DMS53 treated with DMSO at 0.1 percent for 48 hours (cell line): ENCODE results near the gene TIGD3.

ENCODE experiments used
- DNase-seq: peaks from one replicate; lab custom pipeline; 2025; ENCODE audit not compliant: unreplicated experiment; lab: John Stamatoyannopoulos, UW

The TIGD3 gene

DNA sequence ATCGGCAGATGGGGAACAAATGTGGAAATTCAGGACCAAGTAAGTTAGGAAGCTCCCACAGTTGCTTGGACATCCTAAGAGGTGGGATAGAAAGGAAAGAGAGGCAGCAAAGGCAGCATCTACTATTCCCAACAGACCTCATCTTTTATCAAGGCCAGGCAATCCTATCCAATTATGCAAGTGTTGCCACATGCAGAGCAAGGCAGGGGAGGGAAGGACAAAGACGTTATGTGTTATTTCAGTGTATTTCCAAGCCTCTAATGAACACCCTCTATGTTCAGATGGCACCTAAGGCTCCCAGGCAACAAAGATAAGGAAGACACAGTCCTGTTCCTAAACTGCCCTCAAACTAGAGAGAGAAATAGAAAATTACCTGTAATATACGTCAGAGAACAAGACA is 9.2 kb downstream of the TIGD3 start:
- no peak for DNase-seq

DNA sequence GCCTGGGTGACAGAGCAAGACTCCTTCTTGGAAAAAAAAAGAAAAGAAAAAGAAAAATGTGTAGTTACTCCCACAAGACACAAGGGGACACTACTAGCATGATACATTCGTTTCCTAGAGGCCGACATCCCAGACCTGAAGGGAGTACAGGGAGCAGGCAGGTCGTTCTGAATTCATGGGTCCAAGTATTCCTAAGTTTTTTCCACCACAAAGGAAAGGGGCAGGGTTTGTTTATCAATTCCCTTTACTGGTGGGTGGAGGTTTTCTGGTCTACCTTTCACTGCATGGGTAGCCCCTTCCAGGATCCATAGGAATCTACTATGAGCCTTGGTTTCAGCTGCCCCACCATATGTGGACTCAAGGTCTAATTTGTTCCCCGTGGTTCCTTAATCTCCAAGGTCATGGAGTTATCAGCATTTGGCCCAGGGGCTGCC is 11.8 kb downstream of the TIGD3 start:
- peak; percentile 82 for DNase-seq

DNA sequence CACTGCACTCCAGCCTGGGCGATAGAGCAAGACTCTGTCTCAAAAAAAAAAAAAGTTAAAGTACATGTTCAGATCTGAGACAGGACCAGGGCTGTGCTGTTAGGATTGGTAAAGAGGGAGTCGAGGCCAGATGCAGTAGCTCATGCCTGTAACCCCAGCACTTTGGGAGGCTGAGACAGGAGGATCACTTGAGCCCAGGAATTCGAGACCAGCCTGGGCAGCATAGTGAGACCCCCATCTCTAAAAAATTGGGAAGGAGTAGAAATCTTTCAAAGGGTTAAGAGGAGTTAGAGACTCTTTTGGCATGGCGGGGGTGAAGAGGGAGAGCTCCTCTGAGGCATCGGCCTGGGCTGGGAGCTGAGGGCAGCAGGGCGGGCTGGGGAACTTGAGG is 16.1 kb downstream of the TIGD3 start:
- no peak for DNase-seq

DNA sequence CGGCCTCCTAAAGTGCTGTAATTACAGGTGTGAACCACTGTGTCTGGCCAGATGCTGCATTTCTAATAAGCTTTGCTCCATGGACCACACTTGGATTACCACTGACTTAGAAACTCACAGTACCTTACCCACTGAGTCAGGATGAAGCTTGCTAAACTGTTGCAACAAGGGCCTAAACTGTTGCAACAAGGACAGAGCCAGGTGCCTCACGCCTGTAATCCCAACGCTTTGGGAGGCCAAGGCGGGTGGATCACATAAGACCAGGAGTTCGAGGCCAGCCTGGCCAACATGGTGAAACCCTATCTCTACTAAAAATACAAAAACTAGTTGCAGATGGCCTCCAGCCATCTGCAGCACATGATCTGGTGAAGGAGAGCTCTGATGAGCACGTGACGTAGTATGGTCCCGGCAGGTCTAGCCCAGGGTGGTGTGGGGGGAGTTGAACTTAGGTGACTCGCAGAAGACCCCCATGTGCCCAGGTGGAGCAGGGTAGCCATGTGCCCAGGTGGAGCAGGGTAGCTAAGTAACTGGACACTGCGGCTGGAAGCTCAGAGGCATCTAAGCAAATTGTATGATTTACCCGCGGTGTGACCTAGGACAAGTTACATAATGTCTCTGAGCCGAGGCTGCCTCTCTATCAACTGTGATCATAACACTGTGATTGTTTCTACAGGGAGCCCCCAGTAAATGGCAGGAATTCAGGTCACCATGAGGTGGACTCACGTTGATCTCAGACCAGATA is 19.5 kb downstream of the TIGD3 start:
- no peak for DNase-seq

DNA sequence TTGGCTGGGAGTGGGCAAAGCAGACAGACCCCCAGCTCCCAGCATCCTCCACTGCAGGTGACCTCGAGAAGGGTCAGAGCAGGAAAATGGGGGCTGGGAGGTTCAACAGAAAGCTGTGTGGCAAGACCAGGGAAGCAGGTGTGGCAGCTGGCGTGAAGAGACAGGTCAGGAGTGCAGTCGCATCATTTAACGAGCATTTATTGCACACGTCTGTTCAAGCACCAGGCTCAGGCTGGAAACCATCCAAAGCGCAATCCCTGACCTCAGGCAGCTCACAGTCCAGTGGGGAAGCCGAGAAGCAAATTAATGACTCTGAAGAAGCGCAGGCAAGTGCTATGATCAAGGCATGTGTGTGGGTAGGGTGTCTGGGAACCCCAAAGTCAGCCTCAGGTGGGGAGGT is 20.5 kb downstream of the TIGD3 start:
- no peak for DNase-seq

DNA sequence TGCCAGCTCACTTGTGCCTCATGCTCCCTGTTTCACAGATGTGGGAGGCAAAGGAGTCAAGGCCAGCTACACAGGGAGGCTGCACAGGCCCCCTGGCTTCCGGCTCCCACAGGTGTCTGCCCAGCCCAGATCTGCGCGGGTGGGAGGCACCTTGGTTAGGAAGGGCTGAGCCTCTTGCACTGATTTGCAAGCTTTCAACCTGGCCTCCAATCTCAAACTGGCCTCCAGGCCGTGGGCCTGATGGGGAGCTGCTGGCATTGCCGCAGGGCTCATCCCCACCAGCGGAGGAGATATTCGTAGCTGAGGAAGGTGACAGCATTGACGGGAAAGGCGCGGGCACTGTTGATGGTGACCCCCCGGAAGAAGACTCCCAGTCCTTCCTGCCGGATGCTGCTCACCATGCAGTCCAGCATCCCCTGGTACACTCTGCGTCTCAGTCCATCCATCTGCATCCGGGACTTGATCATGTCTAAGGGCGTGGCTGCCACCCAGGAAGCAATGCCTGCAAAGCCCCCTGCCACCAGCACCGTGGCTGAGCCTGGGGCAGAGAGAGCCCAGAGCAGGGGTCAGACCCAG is 21.7 kb downstream of the TIGD3 start:
- DNase-seq = no peak

DNA sequence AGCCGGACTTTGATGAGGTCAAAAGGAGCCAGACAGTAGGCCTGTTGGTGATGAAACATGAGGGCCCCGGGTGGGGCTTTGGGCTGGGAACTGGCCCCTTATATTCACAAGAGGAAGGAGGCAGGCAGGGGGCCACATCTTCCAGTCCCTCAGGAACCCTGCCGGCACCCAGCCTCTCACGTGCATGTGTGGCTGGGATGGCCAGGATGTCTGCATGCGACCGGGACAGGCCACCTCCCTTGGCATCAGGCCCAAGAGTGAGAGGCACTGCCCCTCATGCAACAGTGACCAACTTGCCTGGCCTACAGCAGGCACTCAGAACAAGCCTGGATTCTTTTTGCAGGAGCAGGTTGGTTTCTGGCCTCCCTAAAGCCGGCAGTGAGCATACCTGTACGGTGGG is 22.5 kb downstream of the TIGD3 start:
- no peak for DNase-seq

DNA sequence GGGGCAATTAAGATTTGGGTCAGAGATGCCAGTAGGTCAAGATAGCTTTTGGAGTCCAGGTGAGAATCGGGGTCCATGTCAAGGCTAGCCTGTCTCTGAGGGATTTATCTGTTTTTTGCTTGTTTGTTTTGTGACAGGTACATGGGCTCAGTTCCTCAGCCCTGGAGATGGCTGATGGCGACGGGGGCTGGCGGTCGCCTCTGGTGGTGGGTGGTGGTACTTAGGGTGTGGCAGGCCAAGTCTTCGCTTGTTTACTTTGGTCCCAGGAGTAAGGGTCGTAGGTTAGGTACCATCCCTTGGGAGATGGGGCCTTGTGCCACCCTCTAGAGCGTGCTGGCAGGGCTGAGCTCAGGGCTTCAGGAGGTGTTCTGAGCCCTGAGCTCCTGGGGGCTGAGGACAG is 23.2 kb downstream of the TIGD3 start:
- no peak for DNase-seq

DNA sequence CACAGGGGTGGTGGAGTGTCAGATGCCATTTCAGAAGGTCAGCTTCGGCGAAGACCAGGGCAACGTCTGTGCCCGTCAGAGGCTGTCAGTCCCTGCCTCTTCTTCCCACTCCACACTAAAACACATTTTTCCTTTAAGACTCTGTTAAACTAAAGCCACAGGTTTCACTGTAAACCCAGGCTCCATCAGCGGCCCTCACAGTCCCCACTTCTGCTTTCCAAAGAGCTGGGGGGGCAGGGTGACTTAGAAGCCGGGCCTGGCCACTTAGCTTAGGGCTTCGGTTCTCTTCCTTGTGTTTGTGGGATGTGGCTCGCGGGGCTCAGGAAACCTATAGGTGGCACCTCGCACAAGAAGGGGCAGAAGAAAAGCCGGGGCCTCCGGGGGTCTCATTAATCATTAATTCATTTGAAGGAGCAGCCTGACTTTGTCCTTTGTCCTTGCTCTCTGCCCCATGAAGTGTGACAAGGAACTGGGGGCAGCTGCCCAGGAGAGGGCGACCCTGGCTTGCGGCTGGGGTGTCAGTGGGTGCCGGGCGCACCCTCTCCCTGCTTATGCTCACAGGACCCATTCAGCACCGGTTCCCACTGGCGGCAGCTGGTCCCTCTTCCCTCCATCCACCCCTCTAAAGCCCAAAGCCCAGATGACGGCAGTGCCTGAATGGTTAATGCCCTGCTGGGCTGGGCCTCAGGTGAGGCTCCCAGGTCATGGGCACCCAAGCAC is 23.8 kb downstream of the TIGD3 start:
- no peak for DNase-seq

DNA sequence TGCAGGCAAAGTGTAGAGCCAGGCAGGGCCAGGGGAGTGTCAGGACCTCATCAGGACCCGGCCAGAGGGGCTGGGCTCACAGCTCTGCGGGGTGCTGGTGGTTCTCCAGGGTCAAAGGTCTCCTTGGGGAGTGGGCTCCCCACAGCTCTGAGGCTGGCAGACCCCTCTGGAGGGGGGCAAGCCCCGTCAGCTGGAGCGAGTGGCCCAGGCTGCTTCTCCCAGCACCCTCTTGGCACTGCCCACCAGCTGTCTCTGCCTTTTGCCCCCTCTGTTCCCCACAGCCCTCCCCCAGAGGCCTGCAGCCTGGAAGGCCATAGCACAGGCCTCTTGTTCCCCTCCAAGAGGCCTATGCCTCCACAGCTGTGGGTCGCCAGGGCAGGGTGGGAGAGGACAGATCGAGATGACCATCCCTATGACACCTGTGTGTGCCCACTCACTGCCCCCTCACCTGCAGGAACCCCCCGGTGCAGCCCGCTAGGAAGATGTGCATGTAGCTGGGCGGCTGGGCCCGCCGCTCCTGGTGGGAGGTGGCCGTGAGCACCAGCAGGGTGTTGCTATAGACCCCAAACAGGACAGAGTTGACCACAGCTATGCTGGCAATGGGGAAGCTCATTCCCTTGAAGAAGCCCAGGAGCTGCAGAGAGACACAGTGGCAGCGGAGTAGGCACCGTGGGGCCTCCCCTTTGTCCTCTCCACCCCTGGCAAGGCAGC is 24.5 kb downstream of the TIGD3 start:
- DNase-seq = no peak

DNA sequence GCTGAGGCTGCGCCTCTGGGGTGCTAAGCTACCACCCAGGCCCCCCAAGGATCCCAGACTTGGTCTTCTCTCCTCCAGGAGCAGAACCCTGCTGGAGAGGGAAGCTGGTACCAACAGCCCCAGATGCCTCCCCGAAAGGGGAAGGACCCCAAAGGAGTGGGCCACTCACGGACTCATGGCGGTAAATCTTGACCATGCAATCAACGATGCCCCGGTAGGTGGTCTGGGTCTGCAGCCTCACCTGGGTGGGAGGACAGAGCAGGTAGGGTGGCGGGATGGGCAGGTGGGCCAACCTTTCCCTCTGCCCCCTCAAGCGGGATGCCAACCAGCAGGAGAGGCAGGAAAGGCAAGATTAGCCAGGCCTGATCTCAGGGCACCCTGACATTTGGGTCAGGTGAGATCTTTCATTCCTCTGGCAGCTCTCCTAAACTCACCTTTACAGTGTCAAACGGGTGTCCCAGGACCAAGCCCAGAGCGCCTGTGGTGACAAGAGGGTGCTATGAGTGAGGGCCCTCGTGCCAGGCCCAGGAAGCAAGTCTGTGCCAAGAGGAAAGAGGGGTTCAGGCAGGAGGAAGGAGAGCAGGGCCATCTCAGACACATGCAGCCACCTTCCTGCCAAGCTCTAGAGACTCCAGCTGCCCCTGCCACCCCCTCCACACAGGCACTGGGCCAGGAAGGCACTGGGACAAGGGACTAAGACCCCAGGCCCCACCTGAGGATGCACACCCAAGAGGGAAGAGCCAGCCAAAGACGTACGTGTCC is 25.3 kb downstream of the TIGD3 start:
- DNase-seq = no peak

DNA sequence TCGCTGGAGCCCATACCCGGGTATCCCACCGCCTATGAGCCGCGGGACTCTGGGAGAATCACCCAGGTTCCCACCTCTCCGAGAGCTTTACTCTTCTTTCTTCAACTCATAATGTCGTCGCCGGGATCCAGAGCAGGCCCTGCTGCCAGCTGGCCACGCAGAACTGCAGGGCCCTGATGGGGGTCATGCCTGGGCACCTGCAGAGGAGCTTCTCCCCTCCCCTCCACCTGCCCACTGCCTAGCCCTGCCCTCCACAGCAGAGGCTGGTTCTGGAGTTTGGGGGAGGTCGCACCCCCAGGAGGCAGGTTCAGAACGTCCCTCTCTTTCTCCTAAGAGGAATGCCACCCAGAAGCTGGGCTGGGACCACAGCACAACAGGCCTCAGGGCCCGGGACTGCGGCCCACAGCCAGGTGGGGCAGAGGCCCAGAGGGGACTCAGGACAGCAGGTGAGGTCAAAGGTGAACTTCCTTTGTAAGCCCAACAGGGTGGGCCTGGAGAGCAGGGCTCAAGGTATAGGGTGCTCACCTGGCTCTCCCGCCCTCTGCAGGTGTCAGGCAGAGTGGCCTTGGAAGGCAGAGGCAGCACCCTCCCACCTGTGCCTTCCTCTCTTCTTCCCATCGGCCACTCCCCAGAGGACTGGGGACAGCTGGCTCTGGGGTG is 26.0 kb downstream of the TIGD3 start:
- DNase-seq = no peak

DNA sequence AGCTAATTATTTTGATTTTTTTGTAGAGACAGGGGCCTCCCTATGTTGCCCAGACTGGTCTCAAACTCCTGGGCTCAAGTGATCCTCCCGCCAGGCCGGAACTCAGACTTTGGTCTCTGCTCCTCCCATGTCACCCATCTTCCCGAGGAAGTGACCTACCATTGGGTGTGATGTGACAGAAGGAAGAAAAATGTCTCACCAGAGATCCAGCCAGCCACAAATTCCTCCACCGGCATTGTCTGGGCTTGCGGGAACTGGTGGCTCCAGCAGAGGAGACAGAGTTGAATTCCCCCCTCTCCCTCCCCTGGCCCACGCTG is 27.1 kb downstream of the TIGD3 start:
- DNase-seq = peak; percentile 90

DNA sequence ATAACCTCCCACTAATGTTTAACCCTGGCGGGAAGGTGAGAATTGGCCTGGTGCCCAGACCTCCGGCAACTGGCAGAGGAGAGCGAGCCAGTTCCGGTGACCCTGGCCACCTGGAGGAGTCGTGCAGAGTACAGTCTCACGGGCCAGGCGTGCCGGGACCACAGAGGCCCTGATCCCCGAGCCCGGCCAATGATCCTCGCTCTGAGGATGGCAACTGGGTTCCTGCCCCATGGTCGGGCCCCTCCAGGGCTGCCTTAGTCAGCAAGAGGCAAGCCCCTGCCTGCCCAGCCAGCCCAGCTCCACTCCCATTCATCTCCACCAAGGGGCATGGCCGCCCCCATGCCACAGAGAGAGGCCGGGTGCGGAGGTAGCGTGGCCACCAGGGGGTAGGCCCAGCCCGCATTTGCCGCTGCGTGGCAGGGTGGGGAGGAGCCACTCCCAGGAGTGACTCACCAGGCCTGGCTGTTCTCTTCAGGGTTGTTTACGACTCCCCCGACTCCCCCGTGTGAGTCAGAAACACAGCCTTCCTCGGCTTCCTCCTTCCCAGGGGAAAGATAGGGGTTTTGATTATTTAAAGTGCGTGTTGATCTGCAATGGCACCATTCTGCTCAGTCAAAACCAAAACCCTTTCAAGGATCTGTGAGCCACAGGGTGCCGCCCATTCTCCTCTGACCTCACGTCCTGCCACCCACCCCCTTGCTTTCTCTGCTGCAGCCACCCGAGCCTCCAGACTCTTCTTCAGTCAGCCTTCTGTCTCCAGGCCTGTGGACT is 27.7 kb downstream of the TIGD3 start, which contains the start of gene SLC25A45:
Gene SLC25A45, minus strand, starts transcription at position 614 of the 771 bp plus-strand sequence. CDS start 695 bp downstream, outside the sequence.
- peak; percentile 97 for DNase-seq

DNA sequence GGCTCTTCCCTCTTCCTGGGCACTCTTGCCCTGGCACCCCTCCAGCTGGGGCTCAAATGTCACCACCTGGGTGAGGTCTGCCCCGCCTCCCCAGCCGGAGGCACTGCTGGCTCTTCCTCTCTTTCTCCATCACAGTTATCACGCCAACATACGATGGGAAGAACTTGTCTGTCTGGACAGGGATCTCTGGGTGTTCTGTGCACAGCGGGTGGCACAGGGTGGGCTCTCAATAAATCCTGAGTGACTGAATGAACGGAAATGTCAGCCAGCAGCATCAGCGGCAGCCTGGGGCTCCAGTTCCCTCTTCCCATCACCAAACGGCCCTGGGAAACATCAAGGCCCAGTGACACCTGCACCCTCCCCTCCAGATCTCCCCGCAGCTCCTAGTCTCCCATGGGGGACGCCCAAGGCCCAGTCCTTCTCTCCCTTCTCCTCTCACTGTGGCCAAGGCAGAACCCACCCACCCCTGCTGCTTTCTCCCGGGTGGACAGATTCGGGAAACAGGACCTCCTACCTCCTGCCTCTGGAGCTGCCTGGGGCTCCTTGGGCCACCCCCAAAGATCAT is 28.3 kb downstream of the TIGD3 start:
- peak; percentile 97 for DNase-seq

DNA sequence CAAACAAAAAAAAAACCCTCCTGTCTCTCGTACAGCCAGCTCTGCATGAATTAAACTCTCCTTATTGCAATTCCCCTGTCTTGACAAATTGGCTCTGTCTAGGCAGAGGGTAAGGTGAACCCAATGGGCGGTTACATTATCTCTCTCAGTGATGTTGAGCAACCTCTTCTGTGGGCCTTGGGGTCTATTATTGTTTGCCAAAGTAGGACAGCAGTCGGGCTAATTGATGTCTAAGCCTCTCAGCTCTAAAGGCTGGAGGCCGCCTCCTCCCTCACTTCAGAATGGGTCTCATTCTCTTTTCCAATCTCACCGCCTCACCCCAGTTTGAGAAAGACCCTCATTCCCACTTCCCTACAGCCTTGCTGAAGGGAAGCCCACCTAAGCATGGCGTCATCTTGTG is 29.2 kb downstream of the TIGD3 start:
- no peak for DNase-seq

DNA sequence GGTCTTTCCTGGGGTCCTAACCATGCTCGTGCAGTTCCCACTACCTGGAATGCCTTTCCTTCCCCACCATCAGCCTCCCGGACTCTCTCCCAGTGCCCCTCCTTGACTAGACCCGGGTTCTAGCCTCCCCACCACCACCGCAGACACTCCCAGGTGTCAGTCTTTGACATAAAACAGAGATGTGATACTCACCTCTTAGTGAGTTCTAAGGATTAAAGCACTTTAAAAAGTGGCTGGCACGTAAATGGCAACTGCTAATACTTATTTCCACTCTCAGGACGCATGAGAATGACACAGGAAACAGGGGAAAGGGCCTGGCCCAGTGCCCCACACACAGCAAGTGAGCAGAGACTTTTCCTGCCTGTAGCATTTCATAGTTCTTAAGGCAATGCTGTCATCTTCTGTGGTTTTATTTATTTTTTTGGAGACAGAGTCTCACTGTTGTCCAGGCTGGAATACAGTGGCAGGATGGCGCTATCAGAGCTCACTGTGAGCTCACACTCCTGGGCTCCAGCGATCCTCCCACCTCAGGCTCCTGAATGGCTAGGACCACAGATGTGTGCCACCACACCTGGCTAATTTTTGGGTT is 29.8 kb downstream of the TIGD3 start:
- no peak for DNase-seq

DNA sequence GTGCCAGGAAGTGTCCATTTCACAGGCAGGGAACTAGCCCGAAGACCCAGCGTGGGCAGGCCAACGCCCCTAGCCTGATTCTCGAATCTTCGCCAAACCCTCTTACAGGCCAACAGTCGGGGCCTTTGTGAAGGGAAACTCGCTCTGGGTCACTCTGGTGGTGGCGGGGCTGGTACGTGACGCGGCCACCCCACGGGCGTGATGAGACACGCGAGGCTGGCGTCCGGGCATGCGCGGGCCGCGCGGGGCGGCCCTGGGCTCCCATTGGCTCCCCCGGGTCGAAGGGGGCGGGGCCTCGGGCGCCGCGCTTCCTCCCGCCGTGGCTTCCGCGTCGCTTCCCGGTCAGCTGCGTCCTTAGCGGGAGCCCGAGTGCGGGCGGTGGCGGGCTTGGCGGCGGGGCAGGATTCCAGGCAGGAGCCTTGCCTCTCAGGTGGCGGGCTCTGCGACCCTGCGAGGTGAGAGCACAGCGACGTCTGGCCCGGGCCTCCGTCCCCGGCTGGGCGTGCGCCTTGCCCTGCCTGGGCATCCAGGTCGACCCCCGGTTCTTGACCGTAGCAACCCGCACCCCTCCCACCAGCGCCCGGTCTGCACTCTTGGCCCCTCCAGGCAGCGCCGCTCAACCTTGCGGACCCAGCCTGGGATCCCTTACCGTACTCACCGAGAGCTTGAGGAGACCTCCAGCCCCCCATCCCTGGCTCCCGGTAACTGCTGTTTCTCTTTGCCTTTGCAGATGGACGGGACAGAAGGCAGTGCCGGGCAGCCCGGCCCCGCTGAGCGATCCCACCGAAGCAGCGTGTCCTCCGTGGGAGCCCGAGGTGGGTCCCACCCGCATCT is 32.0 kb downstream of the TIGD3 start, which contains the start of gene FRMD8:
Gene FRMD8, plus strand, starts transcription at position 331 of the 834 bp plus-strand sequence. Its CDS starts 400 bp downstream, at position 731.
- DNase-seq = peak; percentile 75
